Mesendoderm (in vitro differentiated cells): ENCODE results near the gene C1QTNF9.
"Not testable (repeated sequence)": the region's sequence is repeated elsewhere in the genome, so short reads cannot be mapped to it uniquely, and the experiment has no call there.

Source experiments
- DNase-seq: peaks from one replicate; pipeline ENCODE4 v3.0.0; 2013
- H2AK5ac ChIP-seq: 2 replicates; pipeline ENCODE4 v1.6.1; 2013; ENCODE audit warnings: low read length, inconsistent platforms
- H2BK120ac ChIP-seq: 2 replicates; pipeline ENCODE4 v1.6.1; 2013; ENCODE audit warnings: low read depth, mild to moderate bottlenecking, low read length, moderate library complexity, mixed read lengths
- H2BK15ac ChIP-seq: replicated peaks from 2 replicates; pipeline ENCODE4 v1.6.1; 2013; ENCODE audit warnings: low read depth, mild to moderate bottlenecking, moderate library complexity
- H2BK5ac ChIP-seq: 2 replicates; pipeline ENCODE4 v1.6.1; 2013; ENCODE audit warnings: low read length, inconsistent platforms
- H3K18ac ChIP-seq: 2 replicates; pipeline ENCODE4 v1.6.1; 2013; ENCODE audit warnings: mild to moderate bottlenecking, low read length, mixed read lengths
- H3K23ac ChIP-seq: one replicate; pipeline ENCODE4 v1.6.1; 2013; ENCODE audit warnings: low read length
- H3K27ac ChIP-seq: 2 replicates; pipeline ENCODE4 v1.5.1; 2013; ENCODE audit warnings: low read depth, mild to moderate bottlenecking, inconsistent platforms, low read length, moderate library complexity
- H3K27me3 ChIP-seq: 2 replicates; pipeline ENCODE4 v1.6.1; 2013; ENCODE audit warnings: low read length, control low read depth, mild to moderate bottlenecking, inconsistent platforms; ENCODE audit not compliant: insufficient read depth, poor library complexity
- H3K36me3 ChIP-seq: 2 replicates; pipeline ENCODE4 v1.6.1; 2013; ENCODE audit warnings: low read length, inconsistent platforms; ENCODE audit not compliant: control insufficient read depth, insufficient read depth
- H3K4ac ChIP-seq: one replicate; pipeline ENCODE4 v1.6.1; 2013; ENCODE audit warnings: low read depth, mild to moderate bottlenecking, low read length, moderate library complexity
- H3K4me1 ChIP-seq: 2 replicates; pipeline ENCODE4 v1.6.1; 2013; ENCODE audit warnings: low read depth, low read length, inconsistent platforms; ENCODE audit not compliant: control insufficient read depth
- H3K4me2 ChIP-seq: 2 replicates; pipeline ENCODE4 v1.6.1; 2013; ENCODE audit warnings: low read length
- H3K4me3 ChIP-seq: 2 replicates; pipeline ENCODE4 v1.5.1; 2013; ENCODE audit warnings: mild to moderate bottlenecking, low read length
- H3K56ac ChIP-seq: one replicate; pipeline ENCODE4 v1.6.1; 2013; ENCODE audit warnings: low read length
- H3K79me1 ChIP-seq: 2 replicates; pipeline ENCODE4 v1.6.1; 2013; ENCODE audit warnings: low read length, inconsistent platforms
- H3K79me2 ChIP-seq: 2 replicates; pipeline ENCODE4 v1.6.1; 2013; ENCODE audit warnings: mild to moderate bottlenecking, low read length; ENCODE audit not compliant: control insufficient read depth, insufficient read depth
- H3K9ac ChIP-seq: 2 replicates; pipeline ENCODE4 v1.6.1; 2013; ENCODE audit warnings: low read length, inconsistent platforms
- H4K5ac ChIP-seq: one replicate; pipeline ENCODE4 v1.6.1; 2013; ENCODE audit warnings: low read length
- H4K8ac ChIP-seq: one replicate; pipeline ENCODE4 v1.6.1; 2013; ENCODE audit warnings: low read depth, mild to moderate bottlenecking, control low read depth, low read length, moderate library complexity
- WGBS: extraction: QIAGEN DNeasy Blood & Tissue Kit; methylation state at CpG from one replicate; pipeline ENCODE4 v1.1.7; 2013; ENCODE audit warnings: low lambda C conversion rate, missing lambda C conversion rate; ENCODE audit not compliant: insufficient coverage; ENCODE audit errors: extremely low coverage; 5-methylcytosine and 5-hydroxymethylcytosine counted together

Gene C1QTNF9

DNA sequence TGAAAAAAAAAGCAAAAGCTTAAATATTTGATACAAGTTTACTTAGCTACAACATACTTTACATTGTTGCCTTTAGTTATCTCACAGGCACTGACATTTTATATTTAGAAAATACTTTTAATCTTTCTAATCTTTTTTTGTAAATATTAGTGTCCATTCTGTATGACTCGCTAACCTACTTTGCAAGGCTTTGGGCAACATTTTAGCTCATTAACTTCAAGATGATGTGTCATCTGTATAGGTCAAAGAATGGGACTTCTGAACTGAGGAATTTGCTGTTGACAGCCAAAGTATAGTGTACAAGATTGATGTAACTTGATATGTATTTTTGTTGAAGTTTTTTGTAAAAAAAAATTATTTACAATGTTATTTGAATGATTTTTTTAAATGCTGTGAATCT lies 2.7 kb upstream of the C1QTNF9 start:
- no peak overlapping the region for H3K23ac ChIP-seq
- H3K56ac ChIP-seq, result no peak overlapping the region
- no peak overlapping the region for H3K4me2 ChIP-seq
- no peaks in the 10 kb centered on the region for H3K4me1 ChIP-seq
- no CpG with 5 or more reads among the region's 1 CpG for WGBS
- H3K27me3 ChIP-seq, result no peaks in the 10 kb centered on the region
- H3K4me3 ChIP-seq, result no peak overlapping the region
- DNase-seq, result no peak
- H3K36me3 ChIP-seq, result peaks cover 2% of the 10 kb centered on the region
- H3K9ac ChIP-seq, result no peak overlapping the region
- no peak overlapping the region for H2AK5ac ChIP-seq
- no peaks in the 10 kb centered on the region for H3K79me2 ChIP-seq
- H2BK15ac ChIP-seq, result no peak overlapping the region
- H4K5ac ChIP-seq, result no peak overlapping the region
- H3K27ac ChIP-seq, result no peak overlapping the region
- H3K4ac ChIP-seq, result no peak overlapping the region
- H2BK5ac ChIP-seq, result no peak overlapping the region
- no peak overlapping the region for H2BK120ac ChIP-seq
- no peak overlapping the region for H3K18ac ChIP-seq
- H4K8ac ChIP-seq, result no peak overlapping the region
- no peaks in the 10 kb centered on the region for H3K79me1 ChIP-seq

DNA sequence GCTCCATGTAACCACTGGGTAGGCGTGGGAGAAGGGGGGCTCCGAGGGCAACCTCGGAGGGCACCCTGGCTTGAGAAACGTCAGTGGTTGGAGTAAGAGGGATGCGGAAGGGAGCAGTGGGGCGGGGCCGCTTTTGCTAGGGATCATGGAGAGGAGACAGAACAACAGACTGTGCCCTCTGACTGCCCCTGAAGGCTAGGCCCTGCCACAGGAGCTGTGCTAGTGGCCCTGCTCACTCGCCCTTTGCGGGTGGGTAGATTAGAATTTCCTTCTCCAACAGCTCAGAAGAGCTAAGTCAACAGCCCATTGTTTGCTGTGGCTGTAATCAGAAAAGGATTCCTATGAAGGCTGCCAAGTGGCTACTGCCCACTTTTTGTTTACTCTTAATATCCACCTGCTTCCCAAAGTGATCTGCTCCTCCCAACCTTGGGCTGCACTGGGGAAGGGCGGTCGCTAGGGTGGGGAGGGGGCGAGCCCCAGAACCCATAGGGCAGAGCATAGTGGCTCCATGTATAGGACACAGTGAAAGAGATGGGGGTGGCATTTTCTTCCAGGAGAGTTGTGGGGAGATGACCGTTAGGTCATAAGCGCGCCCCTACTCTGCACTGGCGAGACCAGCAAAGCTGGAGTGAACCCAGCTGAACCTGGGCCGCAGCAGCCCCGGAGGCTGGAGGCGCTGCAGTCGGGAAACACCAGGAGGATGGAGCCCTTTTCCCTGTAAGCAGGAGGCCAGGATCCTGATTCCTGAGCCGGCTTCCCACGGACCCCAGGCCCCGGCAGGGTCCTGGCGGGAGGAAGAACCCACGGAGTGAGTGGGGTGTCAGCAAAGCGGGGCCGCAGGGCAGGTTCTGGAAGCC lies 1.9 kb upstream of the C1QTNF9 start:
- no peak overlapping the region for H2BK5ac ChIP-seq
- no peak overlapping the region for H3K23ac ChIP-seq
- no peak overlapping the region for H3K56ac ChIP-seq
- H3K4me3 ChIP-seq, result no peak overlapping the region
- no peak overlapping the region for H2AK5ac ChIP-seq
- no peaks in the 10 kb centered on the region for H3K79me1 ChIP-seq
- H3K4me1 ChIP-seq, result no peaks in the 10 kb centered on the region
- WGBS, result no CpG with 5 or more reads among the region's 27 CpGs
- H3K79me2 ChIP-seq, result no peaks in the 10 kb centered on the region
- no peak overlapping the region for H2BK15ac ChIP-seq
- H3K27me3 ChIP-seq, result no peaks in the 10 kb centered on the region
- no peak overlapping the region for H2BK120ac ChIP-seq
- no peak overlapping the region for H3K9ac ChIP-seq
- no peak overlapping the region for H3K18ac ChIP-seq
- no peak overlapping the region for H3K4ac ChIP-seq
- no peak overlapping the region for H4K8ac ChIP-seq
- H3K36me3 ChIP-seq, result peaks cover 2% of the 10 kb centered on the region
- DNase-seq, result peak; percentile 8
- no peak overlapping the region for H3K4me2 ChIP-seq
- no peak overlapping the region for H4K5ac ChIP-seq
- H3K27ac ChIP-seq, result no peak overlapping the region

DNA sequence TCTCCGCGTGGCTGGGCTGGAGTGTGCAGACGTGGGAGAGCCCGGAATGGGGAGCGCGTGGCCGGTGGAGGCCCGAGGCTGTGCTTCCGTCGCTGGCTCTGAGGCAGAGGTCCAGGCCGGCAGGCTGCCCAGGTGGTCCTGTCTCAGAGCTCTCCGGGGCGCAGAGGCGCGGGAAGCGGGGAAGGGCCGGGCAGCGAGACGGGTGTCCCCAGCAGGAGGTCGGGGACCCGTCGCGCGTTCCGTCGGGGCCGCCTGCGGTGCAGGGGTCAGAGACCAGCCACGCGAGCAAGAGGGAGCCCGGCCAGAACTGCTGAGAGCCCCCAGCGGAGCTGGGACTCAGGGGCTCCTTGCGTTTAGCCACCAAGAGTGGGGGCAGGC lies 1.3 kb upstream of the C1QTNF9 start:
- H3K79me2 ChIP-seq, result no peaks in the 10 kb centered on the region
- no peak overlapping the region for H2BK15ac ChIP-seq
- H3K4me1 ChIP-seq, result no peaks in the 10 kb centered on the region
- H4K8ac ChIP-seq, result no peak overlapping the region
- H2BK5ac ChIP-seq, result no peak overlapping the region
- no peak overlapping the region for H3K23ac ChIP-seq
- no peak overlapping the region for H2AK5ac ChIP-seq
- DNase-seq, result no peak
- peaks cover 2% of the 10 kb centered on the region for H3K36me3 ChIP-seq
- no peak overlapping the region for H3K4ac ChIP-seq
- H3K9ac ChIP-seq, result no peak overlapping the region
- no peak overlapping the region for H2BK120ac ChIP-seq
- H3K27me3 ChIP-seq, result no peaks in the 10 kb centered on the region
- H3K79me1 ChIP-seq, result no peaks in the 10 kb centered on the region
- H3K56ac ChIP-seq, result no peak overlapping the region
- H3K4me3 ChIP-seq, result no peak overlapping the region
- no peak overlapping the region for H3K18ac ChIP-seq
- H3K4me2 ChIP-seq, result no peak overlapping the region
- no peak overlapping the region for H4K5ac ChIP-seq
- no peak overlapping the region for H3K27ac ChIP-seq
- no CpG with 5 or more reads among the region's 33 CpGs for WGBS

DNA sequence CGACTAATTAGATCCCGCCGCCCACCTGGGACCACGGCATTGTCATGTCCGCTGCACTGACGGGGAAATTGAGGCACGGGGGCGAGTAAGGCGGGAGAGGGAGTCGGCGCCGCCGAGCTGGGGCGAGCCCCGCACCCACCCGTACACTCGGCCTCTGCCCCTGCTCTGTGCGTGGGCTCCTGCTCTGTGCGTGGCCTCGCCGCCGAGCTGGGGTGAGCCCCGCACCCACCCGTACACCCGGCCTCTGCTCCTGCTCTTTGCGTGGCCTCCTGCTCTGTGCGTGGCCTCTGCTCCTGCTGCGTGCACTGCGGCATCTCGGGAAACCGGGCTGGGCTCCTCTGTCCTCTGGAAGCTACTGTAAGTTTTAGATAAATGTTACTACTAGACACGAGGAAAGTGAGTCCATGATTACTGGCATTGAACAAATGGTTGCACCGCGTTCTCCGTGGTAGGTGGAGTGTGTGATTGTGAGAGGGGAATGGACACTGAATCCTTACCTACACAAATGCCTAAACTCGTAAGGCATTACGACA lies 826 bp upstream of the C1QTNF9 start:
- no peak overlapping the region for H3K4me2 ChIP-seq
- H4K8ac ChIP-seq, result no peak overlapping the region
- no peaks in the 10 kb centered on the region for H3K79me2 ChIP-seq
- no peak overlapping the region for H3K27ac ChIP-seq
- H3K23ac ChIP-seq, result no peak overlapping the region
- H3K9ac ChIP-seq, result no peak overlapping the region
- no peak for DNase-seq
- H2BK15ac ChIP-seq, result no peak overlapping the region
- no peak overlapping the region for H3K4me3 ChIP-seq
- no peak overlapping the region for H3K4ac ChIP-seq
- no peak overlapping the region for H4K5ac ChIP-seq
- WGBS, result no CpG with 5 or more reads among the region's 37 CpGs
- H3K79me1 ChIP-seq, result no peaks in the 10 kb centered on the region
- no peak overlapping the region for H2AK5ac ChIP-seq
- H3K18ac ChIP-seq, result no peak overlapping the region
- no peak overlapping the region for H2BK5ac ChIP-seq
- no peak overlapping the region for H3K56ac ChIP-seq
- H3K36me3 ChIP-seq, result no peaks in the 10 kb centered on the region
- no peak overlapping the region for H2BK120ac ChIP-seq
- H3K27me3 ChIP-seq, result no peaks in the 10 kb centered on the region
- H3K4me1 ChIP-seq, result no peaks in the 10 kb centered on the region

- Histone ChIP-seq H2BK5ac (no peak overlapping the region), H2BK15ac (no peak overlapping the region), H3K79me2 (no peaks in the 10 kb centered on the region), H3K27ac (no peak overlapping the region), H3K4ac (no peak overlapping the region), H4K8ac (no peak overlapping the region), H3K18ac (no peak overlapping the region), H2BK120ac (no peak overlapping the region), H4K5ac (no peak overlapping the region), H3K79me1 (no peaks in the 10 kb centered on the region), H3K4me3 (no peak overlapping the region), H3K4me1 (no peaks in the 10 kb centered on the region), H2AK5ac (no peak overlapping the region), H3K56ac (no peak overlapping the region), H3K9ac (no peak overlapping the region), H3K23ac (no peak overlapping the region), H3K36me3 (no peaks in the 10 kb centered on the region), H3K4me2 (no peak overlapping the region), H3K27me3 (no peaks in the 10 kb centered on the region)
- no CpG with 5 or more reads among the region's 5 CpGs for WGBS
- DNase-seq, result no peak
Observed at GRCh38 chr13:24313439-24313838, 4.1 kb downstream of the C1QTNF9 start.

- not testable (repeated sequence) for H3K4me1 ChIP-seq, H3K56ac ChIP-seq, H3K18ac ChIP-seq, H4K5ac ChIP-seq, H2AK5ac ChIP-seq, H3K36me3 ChIP-seq, H4K8ac ChIP-seq, H3K27ac ChIP-seq, H3K4me3 ChIP-seq, H3K4me2 ChIP-seq, H3K4ac ChIP-seq, DNase-seq, H3K79me1 ChIP-seq, H2BK120ac ChIP-seq, H3K79me2 ChIP-seq, H2BK5ac ChIP-seq, H3K23ac ChIP-seq, H2BK15ac ChIP-seq, H3K27me3 ChIP-seq, H3K9ac ChIP-seq
- no CpG with 5 or more reads among the region's 10 CpGs for WGBS
Observed at GRCh38 chr13:24317835-24318234, 8.5 kb downstream of the C1QTNF9 start.
